Medulla oblongata (tissue), 1 donor: ENCODE results near the gene ZNF653.
"Not testable (repeated sequence)": the region's sequence is repeated elsewhere in the genome, so short reads cannot be mapped to it uniquely, and the experiment has no call there.

Experiments
- DNase-seq: peaks from one replicate; pipeline ENCODE4 v3.0.0-alpha.2; 2015; ENCODE audit errors: extremely low spot score

The ZNF653 gene

DNA sequence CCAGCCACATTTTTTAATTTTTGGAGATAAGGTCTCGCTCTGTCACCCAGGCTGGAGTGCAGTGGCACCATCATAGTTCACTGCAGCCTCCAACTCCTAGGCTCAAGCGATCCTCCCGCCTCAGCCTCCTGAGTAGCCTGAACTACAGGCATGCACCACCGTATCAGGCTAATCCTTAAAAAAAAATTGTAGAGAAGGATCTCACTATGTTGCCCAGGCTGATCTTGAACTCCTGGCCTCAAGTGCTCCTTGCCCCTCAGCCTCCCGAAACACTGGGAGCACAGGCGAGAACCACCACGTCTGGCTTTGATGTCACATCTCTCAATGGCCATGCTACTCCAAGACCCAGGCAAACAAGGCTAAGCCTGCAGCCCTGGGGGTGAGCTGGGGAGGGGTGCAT lies 49.0 kb downstream of the ZNF653 start:
- no peak for DNase-seq

- not testable (repeated sequence) for DNase-seq
Measured at GRCh38 chr19:11455233-11455554, 50.4 kb downstream of the ZNF653 start.

DNA sequence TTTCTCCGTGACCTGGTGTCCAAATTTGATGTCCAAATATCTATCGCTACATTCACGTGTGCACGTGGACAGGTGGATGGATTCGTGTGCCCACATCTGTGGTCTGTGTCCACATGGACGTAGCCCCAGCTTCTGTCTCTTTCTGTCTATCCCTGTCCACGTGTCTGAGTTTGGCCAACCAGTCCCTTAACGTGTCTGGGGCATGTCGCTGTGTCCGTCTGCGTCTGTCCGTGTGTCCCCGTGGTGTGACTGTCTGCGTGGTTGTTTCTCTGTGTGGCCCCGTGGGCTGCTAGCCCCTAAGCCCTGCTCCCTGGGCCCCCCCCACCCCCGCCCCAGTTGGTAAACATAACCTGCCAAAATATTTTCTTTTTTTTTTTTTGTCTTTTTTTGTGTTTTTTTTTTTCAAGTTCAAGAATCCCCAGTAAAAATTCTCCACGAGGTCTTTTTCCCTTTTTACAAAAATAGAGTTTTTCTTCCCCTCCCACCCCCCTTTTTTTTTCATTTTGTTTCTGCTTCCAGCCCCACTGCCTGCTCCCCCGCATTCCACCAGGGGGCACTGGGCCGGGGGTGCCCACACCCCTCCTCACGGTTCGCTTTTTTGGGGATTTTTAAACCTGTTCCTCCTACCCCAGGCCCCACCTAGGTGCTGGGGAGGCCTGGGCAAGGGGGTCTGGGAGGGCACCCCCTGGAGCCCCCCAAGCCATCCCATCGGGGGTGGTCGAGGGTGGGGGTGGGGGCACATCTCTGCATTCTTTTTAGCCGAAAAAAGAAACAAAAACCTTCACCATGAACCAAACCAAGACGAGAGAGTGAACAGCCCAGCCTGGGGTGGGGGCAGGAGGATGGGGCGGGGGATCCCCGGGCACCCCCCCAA lies 51.9 kb downstream of the ZNF653 start:
- no peak for DNase-seq

GRCh38 chr19:11452620-11453310 lies 52.9 kb downstream of the ZNF653 start:
- DNase-seq: no peak

- no peak for DNase-seq
Measured at GRCh38 chr19:11451871-11452619, 53.6 kb downstream of the ZNF653 start.

DNA sequence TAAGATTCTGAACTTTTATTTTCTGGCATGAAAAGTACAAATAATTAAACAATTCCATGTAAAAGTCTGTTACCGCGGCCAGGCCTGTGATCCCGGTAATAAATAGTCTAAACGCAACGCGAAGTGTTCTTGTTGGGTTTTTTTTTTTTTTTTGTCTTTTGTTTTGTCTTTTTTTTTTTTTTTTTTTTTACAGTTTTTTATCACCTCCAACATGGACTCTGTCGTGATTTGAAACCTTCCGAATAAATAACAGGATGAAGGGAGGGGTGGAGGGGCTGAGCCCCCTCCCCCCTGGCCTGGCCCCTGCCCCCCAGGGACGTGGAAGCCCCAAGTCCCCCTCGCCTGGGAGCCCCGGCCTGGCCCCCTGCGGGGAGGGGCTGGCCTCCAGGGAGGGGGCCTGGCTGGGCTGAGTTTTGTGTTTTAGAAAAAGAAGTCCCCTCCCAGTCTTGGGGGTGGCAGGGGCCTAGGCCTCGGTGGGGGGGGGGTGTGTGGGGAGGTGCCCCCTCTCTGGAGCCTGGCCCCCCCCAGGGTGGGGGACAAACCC lies 54.2 kb downstream of the ZNF653 start:
- no peak for DNase-seq

DNA sequence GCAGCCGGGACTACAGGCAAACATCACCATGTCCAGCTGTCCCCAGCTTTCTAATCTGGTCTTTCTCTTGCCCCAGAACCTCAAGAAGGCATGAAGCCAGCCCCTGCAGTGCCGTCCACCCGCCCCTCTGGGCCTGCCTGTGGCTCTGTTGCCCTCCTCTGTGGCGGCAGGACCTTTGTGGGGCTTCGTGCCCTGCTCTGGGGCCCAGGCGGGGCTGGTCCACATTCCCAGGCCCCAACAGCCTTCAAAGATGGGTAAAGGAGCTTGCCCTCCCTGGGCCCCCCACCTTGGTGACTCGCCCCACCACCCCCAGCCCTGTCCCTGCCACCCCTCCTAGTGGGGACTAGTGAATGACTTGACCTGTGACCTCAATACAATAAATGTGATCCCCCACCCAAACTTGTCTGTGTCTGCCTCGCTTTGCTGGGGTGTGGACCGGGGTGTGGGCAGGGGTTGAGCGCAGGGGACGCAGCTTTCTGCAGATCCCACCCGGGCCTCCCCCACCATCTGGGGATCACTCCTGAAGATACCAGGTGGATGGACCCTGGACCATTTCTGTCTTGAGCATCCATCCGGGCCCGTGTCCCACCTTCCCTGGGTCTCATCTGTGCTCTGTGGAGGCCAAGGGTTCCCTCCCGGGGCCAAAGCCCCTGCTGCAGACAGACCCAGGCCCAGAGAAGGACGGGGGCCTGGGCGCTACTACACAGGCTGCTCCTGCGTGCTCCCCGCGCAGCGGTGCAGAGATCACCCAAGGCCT lies 54.9 kb downstream of the ZNF653 start:
- no peak for DNase-seq

GRCh38 chr19:11448923-11449554 lies 56.6 kb downstream of the ZNF653 start:
- DNase-seq: no peak

- DNase-seq: no peak
Measured at GRCh38 chr19:11448410-11448809, 57.2 kb downstream of the ZNF653 start.

GRCh38 chr19:11447347-11448262 lies 58.0 kb downstream of the ZNF653 start:
- DNase-seq: no peak

DNA sequence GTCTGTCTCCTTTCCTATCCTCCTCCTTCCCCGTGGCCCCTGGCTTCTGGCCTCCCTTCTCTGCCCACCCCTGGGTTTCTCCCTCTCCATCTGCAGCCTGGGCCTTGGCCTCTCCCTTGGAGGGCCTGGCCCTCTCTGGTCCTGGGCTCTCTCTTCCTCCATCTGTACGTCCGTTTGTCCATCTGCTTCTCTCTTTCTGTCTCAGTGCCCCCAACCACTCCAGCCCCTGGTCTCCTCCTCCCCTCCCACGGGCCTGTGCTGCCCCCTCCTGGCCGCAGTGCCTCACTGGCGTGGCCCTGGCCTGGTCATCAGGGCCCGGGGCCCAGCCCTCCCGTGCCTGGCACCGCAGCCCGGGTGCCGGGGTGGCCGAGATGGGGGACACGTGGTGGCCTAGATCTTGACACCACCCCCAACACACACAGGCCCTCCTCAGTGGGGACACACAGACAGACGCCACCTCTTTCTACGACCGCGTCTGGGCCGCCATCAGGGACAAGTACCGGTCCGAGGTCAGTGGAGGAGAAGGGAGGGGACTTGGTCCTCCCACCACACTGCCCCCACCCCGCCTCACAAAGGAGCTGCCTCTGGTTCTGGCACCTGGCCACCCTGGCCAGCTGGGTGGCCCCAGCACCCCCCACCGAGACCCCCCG lies 58.9 kb downstream of the ZNF653 start:
- peak; percentile 93 for DNase-seq

GRCh38 chr19:11446271-11446651 lies 59.4 kb downstream of the ZNF653 start:
- DNase-seq: no peak

GRCh38 chr19:11445141-11445540 lies 60.5 kb downstream of the ZNF653 start:
- DNase-seq: no peak

DNA sequence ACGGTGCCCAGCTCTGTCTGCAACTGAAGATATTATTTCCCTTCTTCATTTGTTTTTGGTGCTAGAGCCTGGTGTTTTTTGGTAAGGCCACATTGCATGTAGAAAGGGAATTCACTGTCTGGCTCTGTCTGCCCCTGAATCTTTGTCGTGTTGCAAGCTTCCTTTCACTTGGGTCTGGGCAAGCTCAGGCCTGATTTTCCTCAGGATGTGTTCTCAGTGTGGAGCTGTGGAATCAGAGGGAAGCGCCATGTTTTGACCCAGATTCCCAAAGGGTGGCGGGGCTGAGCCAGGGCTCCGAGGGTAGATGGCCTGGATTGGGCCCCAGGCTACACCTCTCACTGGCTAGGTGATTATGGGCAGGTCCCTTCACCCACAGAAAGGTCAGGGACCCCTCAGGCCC lies 61.6 kb downstream of the ZNF653 start:
- DNase-seq: no peak

DNA sequence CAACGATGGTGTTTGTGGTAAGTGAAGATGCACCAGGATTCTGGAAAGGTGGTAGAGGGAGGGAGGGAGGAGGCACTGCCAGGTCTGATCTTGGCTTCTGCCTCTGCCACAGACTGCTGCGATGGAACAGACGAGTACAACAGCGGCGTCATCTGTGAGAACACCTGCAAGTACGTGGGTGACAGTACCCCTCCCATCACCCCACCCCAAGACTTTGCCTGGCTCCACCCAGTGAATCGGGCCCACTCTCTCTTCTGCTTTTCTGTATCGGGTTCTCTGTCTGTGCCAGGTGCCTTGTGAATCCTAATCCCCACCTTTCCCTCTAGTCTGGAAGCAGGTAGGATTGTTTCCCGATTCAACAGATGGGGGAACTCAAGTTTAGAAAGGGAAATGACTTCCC lies 67.7 kb downstream of the ZNF653 start:
- DNase-seq: no peak

GRCh38 chr19:11435833-11436313 lies 69.8 kb downstream of the ZNF653 start:
- no peak for DNase-seq

- DNase-seq: peak; percentile 100
Measured at GRCh38 chr19:11435057-11435832, 70.4 kb downstream of the ZNF653 start, which contains the start of the genes ODAD3 and PRKCSH. Gene ODAD3 (minus strand): TSS chr19:11435121. CDS start chr19:11435016, 105 bp downstream. Gene PRKCSH (plus strand): TSS chr19:11435635. CDS start chr19:11436118, 483 bp downstream.

- no peak for DNase-seq
Measured at GRCh38 chr19:11434703-11435056, 71.0 kb downstream of the ZNF653 start.
